Activated T-helper 2 cell treated with anti-CD3 and anti-CD28 coated beads, Interferon-gamma antibody, Interleukin-2, Interleukin-4, amounts not matched to agents 10 μg/mL and 5 μg/mL and 100 μg/mL, durations not matched to agents 14 hours and 24 hours and 36 hours (primary cell): ENCODE data around the gene XYLT2. TPM values are rescaled to one million over a fixed set of nuclear protein-coding genes. Genes with fewer than 3 reads are reported as not detected.

Experiments
- DNase-seq: peaks from one replicate; pipeline ENCODE4 v3.0.0; 2021; ENCODE audit warnings: low spot score
- H3K27ac Mint-ChIP-seq: one replicate; pipeline ENCODE4 v1.8.0; 2021; ENCODE audit warnings: mixed read lengths
- H3K27me3 Mint-ChIP-seq: one replicate; pipeline ENCODE4 v1.8.0; 2021; ENCODE audit warnings: low read depth, mixed read lengths
- H3K36me3 Mint-ChIP-seq: one replicate; pipeline ENCODE4 v1.8.0; 2021; ENCODE audit warnings: low read depth, mixed read lengths
- H3K4me1 Mint-ChIP-seq: one replicate; pipeline ENCODE4 v1.8.0; 2021; ENCODE audit warnings: low read depth, mixed read lengths
- H3K4me3 Mint-ChIP-seq: one replicate; pipeline ENCODE4 v1.8.0; 2021; ENCODE audit warnings: low read depth, mild to moderate bottlenecking, moderate library complexity, mixed read lengths
- H3K9me3 Mint-ChIP-seq: one replicate; pipeline ENCODE4 v1.8.0; 2021; ENCODE audit warnings: mixed read lengths
- intact Hi-C: fragments of 100-400 bp; cut with micrococcal nuclease; formaldehyde crosslinking; loops from one replicate; pipeline ENCODE4 v1.15.1; 2023
- total RNA-seq: library from RNA; stranded (reverse); gene quantifications from 2 replicates; pipeline ENCODE4 v1.2.3, GENCODE V29; 2022

The XYLT2 gene
- total RNA-seq, 1 donor from 2014 or later: 143 TPM

DNA sequence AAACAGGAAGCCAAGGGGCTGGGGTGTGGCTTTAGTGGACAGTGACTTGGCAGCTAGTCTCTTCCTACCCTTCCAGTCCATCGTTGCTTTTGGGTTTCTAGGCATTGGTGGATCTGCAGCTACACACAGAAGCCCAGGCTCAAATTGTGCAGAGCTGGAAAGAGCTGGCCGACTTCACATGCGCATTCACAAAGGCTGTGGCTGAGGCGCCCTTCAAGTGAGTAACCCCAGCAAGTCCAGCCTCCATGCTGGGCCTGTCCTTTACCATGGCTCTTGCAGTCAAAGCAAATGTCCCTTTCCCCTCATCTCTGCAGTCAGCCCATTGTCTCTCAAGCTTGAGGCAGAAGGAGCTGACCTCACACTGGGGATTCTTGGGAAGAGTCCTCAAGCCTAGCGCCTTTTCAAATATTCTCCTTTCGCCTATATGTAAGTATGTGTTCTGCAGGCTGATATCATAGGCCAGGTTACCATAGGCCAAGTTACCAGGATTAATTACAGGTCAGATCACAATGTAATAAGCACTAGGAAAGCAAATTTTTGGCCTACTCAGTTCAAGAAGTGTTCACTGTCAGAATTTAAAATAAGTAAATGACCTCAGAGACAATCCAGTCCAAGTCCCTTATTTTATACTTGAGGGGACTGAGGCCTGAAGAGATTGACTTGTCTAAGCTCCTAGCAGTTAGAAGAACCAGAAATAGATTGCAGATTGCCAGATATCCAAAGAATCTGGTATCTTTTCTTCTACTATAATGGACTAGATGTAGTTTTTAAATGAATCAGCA lies 33.6 kb downstream of the XYLT2 start:
- no peaks in the 10 kb centered on the region for H3K27me3 Mint-ChIP-seq
- H3K4me3 Mint-ChIP-seq: no peak overlapping the region
- no peaks in the 10 kb centered on the region for H3K4me1 Mint-ChIP-seq
- peaks cover 61% of the 10 kb centered on the region for H3K36me3 Mint-ChIP-seq
- DNase-seq: no peak
- H3K27ac Mint-ChIP-seq: no peak overlapping the region
- H3K9me3 Mint-ChIP-seq: no peaks in the 10 kb centered on the region
- intact Hi-C loops: loop anchor here (2.0 to 10.0 kb wide), 2 partner anchors 17 to 775 kb away; partner anchors contain the start of genes LRRC59 and NME1

DNA sequence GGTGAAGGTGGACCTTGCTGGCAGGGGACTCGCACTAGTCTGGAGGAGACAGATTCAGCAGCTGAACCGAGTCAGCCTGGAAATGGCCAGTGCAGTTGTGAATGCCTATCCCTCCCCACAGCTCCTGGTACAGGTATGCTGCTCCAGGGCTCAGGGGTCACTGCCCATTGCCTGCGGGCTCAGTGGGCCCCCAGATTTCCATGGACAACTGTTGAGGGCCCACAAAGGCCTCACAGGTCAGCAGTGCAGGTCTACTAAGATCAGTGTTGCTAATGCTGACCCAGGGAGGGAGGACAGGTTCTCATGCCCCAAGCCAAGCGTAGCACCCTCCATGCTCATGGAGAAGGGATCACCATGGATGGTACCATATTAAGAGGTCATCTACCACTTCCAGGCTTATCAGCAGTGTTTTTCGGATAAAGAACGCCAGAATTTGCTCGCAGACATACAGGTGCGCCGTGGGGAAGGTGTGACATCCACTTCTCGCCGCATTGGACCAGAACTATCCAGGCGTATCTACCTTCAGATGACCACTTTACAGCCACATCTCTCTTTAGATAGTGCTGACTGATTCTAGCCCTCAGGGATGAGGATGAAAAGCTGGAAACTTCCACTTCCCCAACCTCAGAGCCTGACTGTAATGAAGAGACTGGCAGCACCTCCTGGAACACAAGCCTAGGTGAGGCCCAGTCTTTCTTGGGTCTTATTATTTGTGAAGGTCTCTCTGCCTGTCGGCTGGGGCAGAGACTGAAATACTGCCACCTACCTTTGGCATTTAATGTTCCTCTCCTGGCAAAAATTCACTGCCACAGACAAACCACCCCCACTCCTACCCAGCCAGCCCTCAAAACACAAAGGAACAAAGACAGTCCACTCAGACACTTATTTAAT lies 34.7 kb downstream of the XYLT2 start:
- no peaks in the 10 kb centered on the region for H3K9me3 Mint-ChIP-seq
- peaks cover 1% of the 10 kb centered on the region for H3K4me1 Mint-ChIP-seq
- H3K4me3 Mint-ChIP-seq: no peak overlapping the region
- H3K27me3 Mint-ChIP-seq: no peaks in the 10 kb centered on the region
- peaks cover 69% of the 10 kb centered on the region for H3K36me3 Mint-ChIP-seq
- H3K27ac Mint-ChIP-seq: no peak overlapping the region
- no peak for DNase-seq
- intact Hi-C loops: loop anchor here (2.0 kb wide), 1 partner anchor 16 kb away; the partner anchor contains the start of gene LRRC59

DNA sequence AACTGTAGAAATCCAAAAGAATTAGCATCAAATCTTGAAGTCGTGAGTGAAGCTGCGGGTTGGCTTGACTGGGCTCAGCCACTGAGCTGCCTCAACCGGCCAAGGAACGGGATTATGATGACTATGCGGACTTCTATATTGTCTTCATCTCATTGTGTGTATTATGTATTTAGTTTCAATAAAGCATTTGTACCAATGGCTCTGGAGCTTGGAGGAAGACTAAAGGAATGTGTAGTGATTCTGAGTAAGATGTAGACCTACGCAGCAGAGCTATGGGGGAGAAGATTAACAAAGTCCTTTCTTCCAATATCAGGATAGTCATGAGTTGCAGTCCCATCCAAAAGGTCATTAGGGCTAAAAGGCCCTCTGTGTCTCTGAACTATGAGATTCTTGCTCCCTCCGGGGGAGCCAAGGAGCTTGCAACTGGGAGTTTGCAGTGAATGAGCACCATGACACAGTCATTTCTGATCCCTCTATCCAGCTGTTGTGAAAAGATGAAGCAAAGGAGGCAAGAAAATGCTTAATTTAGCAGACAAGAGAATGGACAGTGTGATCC lies 35.4 kb downstream of the XYLT2 start:
- Mint-ChIP-seq H3K9me3 (no peaks in the 10 kb centered on the region), H3K4me3 (no peak overlapping the region), H3K27me3 (no peaks in the 10 kb centered on the region), H3K27ac (no peak overlapping the region), H3K4me1 (peaks cover 1% of the 10 kb centered on the region), H3K36me3 (peaks cover 71% of the 10 kb centered on the region)
- DNase-seq: no peak
- intact Hi-C loops: loop anchor here (2.0 kb wide), 1 partner anchor 15 kb away; the partner anchor contains the start of gene LRRC59

DNA sequence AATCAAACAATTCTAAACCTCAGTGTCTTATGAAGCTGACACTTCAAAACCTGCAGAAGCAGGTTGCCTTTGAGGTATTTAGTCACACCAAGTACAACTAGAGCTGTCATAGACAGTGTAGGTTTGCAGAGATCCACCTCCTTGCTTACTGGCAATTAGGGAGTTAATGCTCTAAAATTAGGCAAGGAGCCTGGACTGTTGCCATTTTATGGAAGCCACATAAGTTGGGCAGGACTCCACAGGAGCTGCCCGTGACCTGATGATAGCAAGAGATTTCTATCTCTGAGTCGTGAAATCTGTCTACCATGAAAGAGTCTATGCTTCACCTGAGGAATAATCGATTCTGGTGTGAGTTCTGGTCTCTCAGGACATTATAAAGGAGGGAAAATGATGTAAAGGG lies 36.0 kb downstream of the XYLT2 start:
- H3K4me1 Mint-ChIP-seq: peaks cover 3% of the 10 kb centered on the region
- no peak overlapping the region for H3K27ac Mint-ChIP-seq
- no peaks in the 10 kb centered on the region for H3K27me3 Mint-ChIP-seq
- DNase-seq: no peak
- H3K36me3 Mint-ChIP-seq: peaks cover 77% of the 10 kb centered on the region
- intact Hi-C loops: loop anchor here (2.0 kb wide), 1 partner anchor 15 kb away; the partner anchor contains the start of gene LRRC59
- H3K4me3 Mint-ChIP-seq: no peak overlapping the region
- no peaks in the 10 kb centered on the region for H3K9me3 Mint-ChIP-seq

DNA sequence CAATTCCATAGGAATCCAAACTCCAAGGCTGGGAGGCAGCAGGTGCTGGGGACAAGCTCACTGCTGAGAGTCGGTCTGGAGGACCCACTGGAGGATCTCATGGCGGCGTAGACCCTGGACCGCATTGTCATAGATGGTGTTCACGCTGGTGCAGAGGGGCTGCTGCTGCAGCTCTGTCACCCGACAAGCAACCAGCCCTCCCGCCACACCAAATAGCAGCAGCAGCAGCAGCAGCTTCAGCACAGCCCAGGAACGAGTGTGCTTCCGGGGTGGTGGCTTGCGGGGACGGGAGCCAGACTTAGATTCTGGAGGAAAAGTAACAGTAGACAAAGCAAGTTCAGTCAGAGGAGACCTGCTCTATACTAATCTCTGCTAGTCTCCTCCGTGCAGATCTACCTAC lies 37.0 kb downstream of the XYLT2 start:
- peaks cover 80% of the 10 kb centered on the region for H3K36me3 Mint-ChIP-seq
- intact Hi-C loops: no loop called here
- DNase-seq: no peak
- H3K9me3 Mint-ChIP-seq: no peaks in the 10 kb centered on the region
- H3K4me3 Mint-ChIP-seq: no peak overlapping the region
- H3K27me3 Mint-ChIP-seq: no peaks in the 10 kb centered on the region
- H3K27ac Mint-ChIP-seq: no peak overlapping the region
- peaks cover 3% of the 10 kb centered on the region for H3K4me1 Mint-ChIP-seq

DNA sequence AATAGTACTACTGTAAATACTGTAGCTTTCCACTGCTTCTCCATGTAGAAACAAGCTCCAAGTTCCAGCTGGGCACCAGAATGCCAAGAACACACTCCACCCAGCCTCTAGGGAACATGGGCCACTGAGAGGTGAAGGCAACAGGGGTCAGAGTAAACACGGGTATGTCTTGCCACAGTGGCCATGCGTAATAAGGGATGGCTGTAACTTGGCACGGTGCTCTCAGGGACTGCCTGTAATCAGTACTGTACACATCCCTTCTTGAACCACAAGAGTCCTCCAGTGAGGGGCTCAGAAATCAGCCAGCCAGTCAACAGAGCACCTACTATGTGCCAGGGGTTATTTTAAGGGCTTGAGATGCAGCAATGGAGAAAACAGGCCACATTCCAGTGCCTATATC lies 40.6 kb downstream of the XYLT2 start:
- H3K4me1 Mint-ChIP-seq: peaks cover 3% of the 10 kb centered on the region
- peaks cover 83% of the 10 kb centered on the region for H3K36me3 Mint-ChIP-seq
- DNase-seq: no peak
- H3K27ac Mint-ChIP-seq: no peak overlapping the region
- no peaks in the 10 kb centered on the region for H3K9me3 Mint-ChIP-seq
- H3K4me3 Mint-ChIP-seq: no peak overlapping the region
- intact Hi-C loops: no loop called here
- H3K27me3 Mint-ChIP-seq: no peaks in the 10 kb centered on the region

DNA sequence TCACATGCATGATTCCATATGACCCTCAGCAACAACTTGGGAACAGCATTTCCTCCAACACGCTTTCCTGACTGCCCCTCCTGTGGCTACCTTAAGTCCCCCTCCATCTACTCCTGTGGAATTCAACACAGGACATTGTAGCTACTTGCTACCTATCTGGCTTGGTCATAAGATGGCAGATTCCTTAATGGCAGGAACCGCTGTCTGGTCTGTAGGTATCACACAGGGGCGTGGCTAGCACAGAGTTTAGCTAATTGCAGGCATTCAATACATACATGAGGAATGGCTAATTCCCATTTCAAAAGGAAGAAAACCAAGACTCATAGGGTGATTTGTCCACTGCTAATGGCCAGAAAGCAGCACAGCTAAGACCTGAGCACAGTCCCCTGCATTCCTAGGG lies 42.8 kb downstream of the XYLT2 start:
- no peak overlapping the region for H3K27ac Mint-ChIP-seq
- no peak for DNase-seq
- no peaks in the 10 kb centered on the region for H3K27me3 Mint-ChIP-seq
- intact Hi-C loops: no loop called here
- no peaks in the 10 kb centered on the region for H3K9me3 Mint-ChIP-seq
- H3K4me3 Mint-ChIP-seq: no peak overlapping the region
- peaks cover 82% of the 10 kb centered on the region for H3K36me3 Mint-ChIP-seq
- peaks cover 3% of the 10 kb centered on the region for H3K4me1 Mint-ChIP-seq

DNA sequence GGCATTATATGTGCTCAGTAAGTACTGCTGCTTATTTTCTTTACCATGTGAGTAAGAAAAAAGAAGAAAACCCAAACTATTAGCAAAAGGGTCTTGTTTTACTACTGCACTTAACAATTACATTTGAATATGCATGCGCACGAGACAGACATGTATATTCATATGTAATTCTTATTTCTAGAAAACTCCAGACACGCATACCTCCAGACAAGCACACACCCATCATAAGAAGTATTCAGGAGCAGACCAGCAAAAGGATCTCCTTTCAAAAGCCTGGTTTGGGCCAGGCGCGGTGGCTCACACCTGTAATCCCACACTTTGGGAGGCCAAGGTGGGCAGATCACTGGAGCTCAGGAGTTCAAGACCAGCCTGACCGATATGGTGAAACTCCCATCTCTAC lies 43.6 kb downstream of the XYLT2 start:
- H3K36me3 Mint-ChIP-seq: peaks cover 85% of the 10 kb centered on the region

DNA sequence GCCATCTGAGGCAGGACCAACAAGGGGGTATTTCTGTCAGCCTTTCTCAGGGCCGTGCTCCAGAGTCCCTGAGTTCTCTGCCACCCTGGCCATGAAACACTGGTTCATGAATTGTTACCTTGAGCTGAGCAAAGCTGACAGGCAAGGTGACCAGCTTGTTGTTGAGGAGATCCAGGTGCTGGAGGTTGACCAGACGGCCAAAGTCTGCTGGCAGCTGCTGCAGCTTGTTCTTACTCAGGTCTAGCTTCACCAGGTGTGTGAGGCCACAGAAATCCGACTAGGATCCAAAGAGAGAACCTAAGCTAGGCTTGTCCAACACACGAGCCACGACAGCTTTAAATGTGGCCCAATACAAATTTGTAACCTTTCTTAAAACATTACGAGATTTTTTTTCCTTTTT lies 46.7 kb downstream of the XYLT2 start:
- Mint-ChIP-seq H3K36me3 (peaks cover 75% of the 10 kb centered on the region), H3K4me1 (peaks cover 21% of the 10 kb centered on the region), H3K9me3 (no peaks in the 10 kb centered on the region), H3K4me3 (no peak overlapping the region), H3K27me3 (no peaks in the 10 kb centered on the region), H3K27ac (no peak overlapping the region)
- intact Hi-C loops: no loop called here
- no peak for DNase-seq

More for the DNA sequence above, 43.6 kb downstream of the XYLT2 start:
- Mint-ChIP-seq H3K4me3 (no peak overlapping the region), H3K4me1 (peaks cover 6% of the 10 kb centered on the region), H3K27ac (no peak overlapping the region), H3K27me3 (no peaks in the 10 kb centered on the region), H3K9me3 (no peaks in the 10 kb centered on the region)
- intact Hi-C loops: no loop called here
- no peak for DNase-seq

DNA sequence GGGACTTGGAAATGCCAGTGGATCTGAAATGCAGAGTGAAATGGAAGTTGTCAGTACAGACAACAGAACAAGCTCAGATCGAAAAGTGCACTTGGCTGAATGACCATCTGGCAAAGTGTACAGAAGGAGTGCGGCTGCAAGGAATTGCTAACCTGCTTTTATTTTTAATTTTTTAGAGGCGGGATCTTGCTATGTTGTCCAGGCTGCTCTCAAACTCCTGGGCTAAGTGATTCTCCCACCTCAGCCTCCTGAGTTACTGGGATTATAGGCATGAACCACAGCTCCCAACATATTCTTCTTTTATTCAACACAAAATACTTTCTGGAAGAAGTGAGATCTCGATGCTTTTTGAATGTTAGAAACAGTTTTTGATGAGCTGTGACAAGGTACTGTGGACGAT lies 47.8 kb downstream of the XYLT2 start:
- H3K4me3 Mint-ChIP-seq: no peak overlapping the region
- H3K27me3 Mint-ChIP-seq: no peaks in the 10 kb centered on the region
- H3K4me1 Mint-ChIP-seq: peaks cover 24% of the 10 kb centered on the region
- no peaks in the 10 kb centered on the region for H3K9me3 Mint-ChIP-seq
- no peak overlapping the region for H3K27ac Mint-ChIP-seq
- intact Hi-C loops: no loop called here
- DNase-seq: no peak
- H3K36me3 Mint-ChIP-seq: peaks cover 67% of the 10 kb centered on the region

DNA sequence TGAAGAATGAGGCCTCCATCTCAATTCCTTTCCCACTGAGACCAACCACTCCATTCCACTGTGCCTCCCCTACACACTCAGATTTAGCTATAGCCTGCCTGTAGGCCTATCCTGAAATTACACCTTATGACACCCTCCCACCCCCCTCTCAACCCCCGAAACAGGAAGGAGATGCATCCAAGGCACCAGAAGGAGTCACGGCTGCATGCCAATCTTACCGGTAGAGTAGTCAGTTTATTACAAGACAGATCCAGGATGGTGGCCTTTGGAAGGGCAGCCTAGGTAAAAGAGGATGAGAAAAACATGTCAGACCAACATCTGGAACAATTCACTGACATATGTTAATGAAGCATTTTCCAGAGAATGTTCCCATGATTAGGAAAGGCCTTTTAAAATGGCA lies 48.8 kb downstream of the XYLT2 start:
- Mint-ChIP-seq H3K36me3 (peaks cover 61% of the 10 kb centered on the region), H3K4me1 (peaks cover 24% of the 10 kb centered on the region)
- DNase-seq: no peak

DNA sequence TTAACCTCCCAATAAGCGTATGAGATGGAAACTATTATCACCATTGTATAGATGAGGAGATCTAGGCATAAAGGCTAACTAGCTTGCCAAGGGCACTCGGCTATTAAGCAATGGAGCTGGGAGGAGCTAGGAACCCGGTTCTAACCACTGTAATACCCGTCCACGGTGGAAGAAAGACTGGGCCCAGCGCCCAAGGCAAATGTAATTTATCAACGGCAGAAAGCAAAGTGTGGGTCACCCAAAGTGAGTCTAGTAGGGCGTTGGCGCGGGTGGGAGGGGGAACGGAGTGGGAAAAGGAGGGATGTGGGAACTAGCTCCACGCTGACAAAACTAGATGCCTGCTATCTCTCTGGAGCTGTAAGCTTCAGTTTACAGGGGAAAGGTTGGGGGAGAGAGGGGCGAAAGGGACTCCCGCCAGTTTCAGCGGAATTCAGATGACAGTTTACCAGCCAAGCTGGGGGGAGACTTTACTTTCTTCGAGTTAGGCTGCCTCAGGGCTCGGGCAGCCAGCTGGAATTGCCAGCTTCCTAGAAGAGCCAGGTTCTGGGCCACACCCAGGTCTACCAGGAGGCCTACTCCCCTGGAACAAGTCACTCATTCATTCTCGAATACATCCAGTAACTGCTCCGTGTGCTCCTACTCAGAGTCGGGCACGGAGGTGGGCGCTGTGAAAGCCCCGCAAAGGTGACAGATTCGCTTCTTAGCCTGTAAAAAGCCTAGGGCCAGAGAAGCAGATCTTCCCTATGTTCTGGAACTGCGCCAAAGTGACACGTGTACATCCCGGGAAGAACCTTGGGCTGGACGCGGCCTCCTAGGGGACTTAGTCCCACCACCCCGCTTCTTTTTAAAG lies 50.6 kb downstream of the XYLT2 start:
- peaks cover 46% of the 10 kb centered on the region for H3K36me3 Mint-ChIP-seq
- intact Hi-C loops: loop anchor here (1.0 to 2.0 kb wide), 3 partner anchors 16 to 196 kb away; partner anchors contain the start of gene ACSF2

More for the DNA sequence above, 48.8 kb downstream of the XYLT2 start:
- peak overlapping the region; percentile 99 for H3K4me3 Mint-ChIP-seq
- no peak overlapping the region for H3K27ac Mint-ChIP-seq
- intact Hi-C loops: no loop called here
- no peaks in the 10 kb centered on the region for H3K27me3 Mint-ChIP-seq
- peaks cover 2% of the 10 kb centered on the region for H3K9me3 Mint-ChIP-seq

More for the DNA sequence above, 50.6 kb downstream of the XYLT2 start:
- no peaks in the 10 kb centered on the region for H3K27me3 Mint-ChIP-seq
- peak overlapping the region; percentile 99 for H3K4me3 Mint-ChIP-seq
- peaks cover 4% of the 10 kb centered on the region for H3K9me3 Mint-ChIP-seq
- peaks cover 24% of the 10 kb centered on the region for H3K4me1 Mint-ChIP-seq
- no peak for DNase-seq
- peak overlapping the region; percentile 97 for H3K27ac Mint-ChIP-seq
